Activated CD4-positive, alpha-beta T cell treated with anti-CD3 and anti-CD28 coated beads for 1 hour (primary cell): Measurements from ENCODE around the gene DMPK.
"Not testable (repeated sequence)": the region's sequence is repeated elsewhere in the genome, so short reads cannot be mapped to it uniquely, and the experiment has no call there.

Experiments
- DNase-seq: peaks from one replicate; pipeline ENCODE4 v3.0.0-alpha.2; 2020

DMPK gene

GRCh38 chr19:45814851-45815480 lies 32.7 kb upstream of the DMPK start, which contains the start of gene RSPH6A:
RSPH6A (minus strand) TSS chr19:45815308; CDS start chr19:45815176, 132 bp downstream.
- DNase-seq: no peak

GRCh38 chr19:45814166-45814780 lies 32.0 kb upstream of the DMPK start:
- DNase-seq: no peak

- no peak for DNase-seq
Measured at GRCh38 chr19:45812297-45812696, 30.0 kb upstream of the DMPK start.

- no peak for DNase-seq
Measured at GRCh38 chr19:45809643-45810159, 27.4 kb upstream of the DMPK start.

- no peak for DNase-seq
Measured at GRCh38 chr19:45805719-45806118, 23.4 kb upstream of the DMPK start.

- no peak for DNase-seq
Measured at GRCh38 chr19:45804959-45805230, 22.6 kb upstream of the DMPK start.

GRCh38 chr19:45804140-45804958 lies 22.1 kb upstream of the DMPK start:
- DNase-seq: no peak

GRCh38 chr19:45801603-45802175 lies 19.4 kb upstream of the DMPK start:
- no peak for DNase-seq

GRCh38 chr19:45800070-45800553 lies 17.8 kb upstream of the DMPK start:
- no peak for DNase-seq

- DNase-seq: not testable (repeated sequence)
Measured at GRCh38 chr19:45799541-45799940, 17.3 kb upstream of the DMPK start.

GRCh38 chr19:45798995-45799517 lies 16.8 kb upstream of the DMPK start:
- DNase-seq: peak; percentile 48

- DNase-seq: no peak
Measured at GRCh38 chr19:45794627-45795026, 12.3 kb upstream of the DMPK start.

- no peak for DNase-seq
Measured at GRCh38 chr19:45793876-45794275, 11.6 kb upstream of the DMPK start.

GRCh38 chr19:45793178-45793564 lies 10.9 kb upstream of the DMPK start:
- no peak for DNase-seq

GRCh38 chr19:45792470-45793177 lies 10.3 kb upstream of the DMPK start, which contains the start of gene DMWD:
DMWD (minus strand) TSS chr19:45792845; CDS start chr19:45792756, 89 bp downstream.
- DNase-seq: peak; percentile 99

- DNase-seq: no peak
Measured at GRCh38 chr19:45791744-45792469, 9.6 kb upstream of the DMPK start.

GRCh38 chr19:45790942-45791341 lies 8.7 kb upstream of the DMPK start:
- no peak for DNase-seq

GRCh38 chr19:45789035-45789786 lies 6.9 kb upstream of the DMPK start:
- no peak for DNase-seq

GRCh38 chr19:45786533-45786894 lies 4.2 kb upstream of the DMPK start:
- no peak for DNase-seq

GRCh38 chr19:45785781-45786532 lies 3.7 kb upstream of the DMPK start:
- no peak for DNase-seq
